HEK293 (cell line): ENCODE results near the gene NCKAP5.
A peak's percentile ranks its signal among the peaks of the same experiment; 100 is the strongest.

Experiments used
- CTCF ChIA-PET: fragments of 350-600 bp; formaldehyde crosslinking; extraction: SDS; loops from one replicate; lab custom pipeline; 2021; ENCODE audit warnings: antibody characterized with exemption; lab: Yijun Ruan, JAX
- POLR2A ChIA-PET: fragments of 300-600 bp; formaldehyde crosslinking; extraction: SDS; loops from one replicate; lab custom pipeline; 2020; ENCODE audit warnings: antibody characterized with exemption, inconsistent platforms; lab: Yijun Ruan, JAX
- H3K27ac ChIP-seq: fragments of 200-500 bp; sonication (Bioruptor generic); 2 replicates; pipeline ENCODE4 v1.5.1; 2014; ENCODE audit warnings: low read depth, low read length, control low read depth, inconsistent platforms; ENCODE audit errors: extremely low read depth
- H3K36me3 ChIP-seq, 2 experiments: fragments of 200-500 bp in 1 of 2; sonication (Bioruptor generic) in 1 of 2; 1 replicate in 1 of 2; 2 replicates in 1 of 2; pipeline ENCODE4 v1.5.1; 2014 to 2017; ENCODE audit warnings: inconsistent platforms in 2 of 2, low read length in 2 of 2; ENCODE audit not compliant: control insufficient read depth in 2 of 2, insufficient read depth in 1 of 2
- H3K4me1 ChIP-seq: fragments of 200-500 bp; sonication (Bioruptor generic); 2 replicates; pipeline ENCODE4 v1.5.1; 2014; ENCODE audit warnings: mild to moderate bottlenecking, low read length, inconsistent platforms; ENCODE audit not compliant: control insufficient read depth, insufficient read depth
- H3K4me3 ChIP-seq: 2 replicates; pipeline ENCODE4 v1.5.1; 2011; ENCODE audit warnings: low read depth, mild to moderate bottlenecking, control low read depth, low read length, moderate library complexity
- H3K9me3 ChIP-seq: fragments of 200-500 bp; sonication (Bioruptor generic); 2 replicates; pipeline ENCODE4 v1.5.1; 2014; ENCODE audit warnings: low read depth, low read length, inconsistent platforms; ENCODE audit not compliant: control insufficient read depth, insufficient read depth
- ATF2 ChIP-seq: fragments of 450-650 bp; formaldehyde crosslinking; IDR thresholded peaks from 2 replicates; pipeline ENCODE4 v1.5.1; 2016; ENCODE audit warnings: missing biosample characterization, missing genetic modification characterization, low read depth
- GLI2 ChIP-seq: fragments of 450-650 bp; formaldehyde crosslinking; IDR thresholded peaks from 2 replicates; pipeline ENCODE4; 2017; ENCODE audit warnings: missing biosample characterization, missing genetic modification characterization, low read depth, borderline replicate concordance
- HOXA7 ChIP-seq: sonication (generic); formaldehyde crosslinking; IDR thresholded peaks from 2 replicates; pipeline ENCODE4 v1.8.1; 2022; ENCODE audit warnings: missing genetic modification reagents, borderline replicate concordance
- HOXC10 ChIP-seq: sonication (generic); formaldehyde crosslinking; IDR thresholded peaks from 2 replicates; pipeline ENCODE4 v1.8.1; 2023; ENCODE audit warnings: mild to moderate bottlenecking, missing genetic modification reagents
- PBX3 ChIP-seq: sonication (generic); formaldehyde crosslinking; IDR thresholded peaks from 2 replicates; pipeline ENCODE4 v1.8.1; 2022; ENCODE audit warnings: mild to moderate bottlenecking, moderate library complexity, missing genetic modification reagents
- REPIN1 ChIP-seq: fragments of 450-650 bp; formaldehyde crosslinking; IDR thresholded peaks from 2 replicates; pipeline ENCODE4 v1.5.1; 2017; ENCODE audit warnings: missing biosample characterization, missing genetic modification characterization, low read depth
- SCRT2 ChIP-seq: fragments of 450-650 bp; formaldehyde crosslinking; IDR thresholded peaks from 2 replicates; pipeline ENCODE4 v1.5.1; 2016; ENCODE audit warnings: missing biosample characterization, missing genetic modification characterization
- SP2 ChIP-seq: fragments of 450-650 bp; formaldehyde crosslinking; IDR thresholded peaks from 2 replicates; pipeline ENCODE4 v1.5.1; 2016; ENCODE audit warnings: missing biosample characterization, missing genetic modification characterization
- ZBTB1 ChIP-seq: fragments of 450-650 bp; formaldehyde crosslinking; IDR thresholded peaks from 2 replicates; pipeline ENCODE4 v1.5.1; 2016; ENCODE audit warnings: missing biosample characterization, missing genetic modification characterization
- ZBTB21 ChIP-seq: fragments of 450-650 bp; formaldehyde crosslinking; IDR thresholded peaks from 2 replicates; pipeline ENCODE4 v1.5.1; 2017; ENCODE audit warnings: missing biosample characterization, missing genetic modification characterization
- ZFP3 ChIP-seq: fragments of 450-650 bp; formaldehyde crosslinking; IDR thresholded peaks from 2 replicates; pipeline ENCODE4 v1.5.1; 2016; ENCODE audit warnings: low read depth, missing biosample characterization, missing genetic modification characterization
- ZFP37 ChIP-seq: fragments of 450-650 bp; formaldehyde crosslinking; IDR thresholded peaks from 2 replicates; pipeline ENCODE4 v1.5.1; 2016; ENCODE audit warnings: missing biosample characterization, missing genetic modification characterization
- ZNF112 ChIP-seq: fragments of 450-650 bp; formaldehyde crosslinking; IDR thresholded peaks from 2 replicates; pipeline ENCODE4 v1.5.0; 2017; ENCODE audit warnings: missing biosample characterization, missing genetic modification characterization
- ZNF133 ChIP-seq: fragments of 450-650 bp; formaldehyde crosslinking; IDR thresholded peaks from 2 replicates; pipeline ENCODE4 v1.5.1; 2016; ENCODE audit warnings: missing biosample characterization, missing genetic modification characterization
- ZNF140 ChIP-seq: fragments of 450-650 bp; formaldehyde crosslinking; IDR thresholded peaks from 2 replicates; pipeline ENCODE4 v1.5.1; 2016; ENCODE audit warnings: missing biosample characterization, missing genetic modification characterization
- ZNF214 ChIP-seq: fragments of 450-650 bp; formaldehyde crosslinking; IDR thresholded peaks from 2 replicates; pipeline ENCODE4 v1.5.1; 2017; ENCODE audit warnings: missing biosample characterization, mild to moderate bottlenecking, missing genetic modification characterization, borderline replicate concordance
- ZNF248 ChIP-seq: fragments of 450-650 bp; formaldehyde crosslinking; IDR thresholded peaks from 2 replicates; pipeline ENCODE4 v1.5.1; 2017; ENCODE audit warnings: missing biosample characterization, missing genetic modification characterization
- ZNF302 ChIP-seq: fragments of 450-650 bp; formaldehyde crosslinking; IDR thresholded peaks from 2 replicates; pipeline ENCODE4 v1.5.1; 2016; ENCODE audit warnings: missing biosample characterization, missing genetic modification characterization, low read depth
- ZNF335 ChIP-seq: fragments of 450-650 bp; formaldehyde crosslinking; conservative IDR thresholded peaks from 2 replicates; pipeline ENCODE4 v1.5.1; 2016; ENCODE audit warnings: missing biosample characterization, missing genetic modification characterization
- ZNF362 ChIP-seq: fragments of 450-650 bp; formaldehyde crosslinking; IDR thresholded peaks from 2 replicates; pipeline ENCODE4 v1.5.1; 2016; ENCODE audit warnings: missing biosample characterization, missing genetic modification characterization
- ZNF701 ChIP-seq: fragments of 450-650 bp; formaldehyde crosslinking; IDR thresholded peaks from 2 replicates; pipeline ENCODE4 v1.5.1; 2016; ENCODE audit warnings: missing biosample characterization, missing genetic modification characterization
- ZNF704 ChIP-seq: fragments of 450-650 bp; formaldehyde crosslinking; IDR thresholded peaks from 2 replicates; pipeline ENCODE4 v1.5.1; 2016; ENCODE audit warnings: missing biosample characterization, missing genetic modification characterization
- ZNF776 ChIP-seq: fragments of 450-650 bp; formaldehyde crosslinking; IDR thresholded peaks from 2 replicates; pipeline ENCODE4 v1.5.0; 2017; ENCODE audit warnings: missing biosample characterization, missing genetic modification characterization, borderline replicate concordance
- ZNF791 ChIP-seq: fragments of 450-650 bp; formaldehyde crosslinking; IDR thresholded peaks from 2 replicates; pipeline ENCODE4 v1.5.1; 2016; ENCODE audit warnings: missing biosample characterization, missing genetic modification characterization

The NCKAP5 gene

GRCh38 chr2:133139847-133140533, 428.3 kb downstream of the NCKAP5 start (continued):
- TF ChIP-seq REPIN1 (tag by site-specific recombination), result no peak
- no peak for TF ChIP-seq GLI2
- TF ChIP-seq SP2 (tag by site-specific recombination), result no peak
- TF ChIP-seq ZFP37 (tag by site-specific recombination), result no peak
- TF ChIP-seq, all 188 proteins: peak for 0

GRCh38 chr2:133138693-133139092, 429.6 kb downstream of the NCKAP5 start:
- ChIA-PET POLR2A (no interaction called here), CTCF (no interaction called here)
- Histone ChIP-seq H3K4me3 (no peak overlapping the region), H3K36me3 (no peaks in the 10 kb centered on the region), H3K4me1 (no peaks in the 10 kb centered on the region), H3K27ac (no peak overlapping the region)
- TF ChIP-seq SCRT2 (tag by site-specific recombination) (peak; percentile 63), ZNF140 (tag by site-specific recombination) (no peak), HOXA7 (CRISPR knock-in tag) (no peak), REPIN1 (tag by site-specific recombination) (no peak), ZNF112 (tag by site-specific recombination) (no peak), ZNF776 (tag by site-specific recombination) (no peak)
- TF ChIP-seq, all 188 proteins: peak for 1
- H3K9me3 ChIP-seq, result no peaks in the 10 kb centered on the region

- no peak overlapping the region for H3K27ac ChIP-seq
- H3K9me3 ChIP-seq, result no peaks in the 10 kb centered on the region
- ChIA-PET POLR2A (interaction anchor here (0.6 kb wide), 1 partner anchor 479 kb away, joined by 3 read pairs; no protein-coding TSS in a partner anchor), CTCF (no interaction called here)
- H3K4me1 ChIP-seq, result no peaks in the 10 kb centered on the region
- H3K4me3 ChIP-seq, result no peak overlapping the region
- no peak for TF ChIP-seq ZBTB1 (tag by site-specific recombination)
- no peak for TF ChIP-seq ZBTB21
- TF ChIP-seq ZNF362, result no peak
- no peak for TF ChIP-seq GLI2
- no peak for TF ChIP-seq ZNF214 (tag by site-specific recombination)
- TF ChIP-seq ZFP3, result no peak
- no peak for TF ChIP-seq ZNF302 (tag by site-specific recombination)
- TF ChIP-seq PBX3 (CRISPR knock-in tag), result no peak
- no peak for TF ChIP-seq ZNF791 (tag by site-specific recombination)
- TF ChIP-seq ATF2 (tag by site-specific recombination), result no peak
- TF ChIP-seq ZFP37 (tag by site-specific recombination), result no peak
- no peak for TF ChIP-seq ZNF704
- no peak for TF ChIP-seq HOXC10 (CRISPR knock-in tag)
- no peak for TF ChIP-seq ZNF335
- no peak for TF ChIP-seq ZNF248
- no peak for TF ChIP-seq ZNF133 (tag by site-specific recombination)
- no peak for TF ChIP-seq ZNF701 (tag by site-specific recombination)
- no peaks in the 10 kb centered on the region for H3K36me3 ChIP-seq
Observed at GRCh38 chr2:133135035-133135654, 433.1 kb downstream of the NCKAP5 start.
